Measurements from ENCODE around the gene UBA52. TPM values are rescaled to one million over a fixed set of nuclear protein-coding genes. Genes with fewer than 3 reads are reported as not detected.

Gene UBA52
- total and polyA plus RNA-seq, 2 of the 13 experiments (the other 11 are each of a cell fraction or from before 2014, with no cell fraction given) = 959 to 1,782 TPM

DNA sequence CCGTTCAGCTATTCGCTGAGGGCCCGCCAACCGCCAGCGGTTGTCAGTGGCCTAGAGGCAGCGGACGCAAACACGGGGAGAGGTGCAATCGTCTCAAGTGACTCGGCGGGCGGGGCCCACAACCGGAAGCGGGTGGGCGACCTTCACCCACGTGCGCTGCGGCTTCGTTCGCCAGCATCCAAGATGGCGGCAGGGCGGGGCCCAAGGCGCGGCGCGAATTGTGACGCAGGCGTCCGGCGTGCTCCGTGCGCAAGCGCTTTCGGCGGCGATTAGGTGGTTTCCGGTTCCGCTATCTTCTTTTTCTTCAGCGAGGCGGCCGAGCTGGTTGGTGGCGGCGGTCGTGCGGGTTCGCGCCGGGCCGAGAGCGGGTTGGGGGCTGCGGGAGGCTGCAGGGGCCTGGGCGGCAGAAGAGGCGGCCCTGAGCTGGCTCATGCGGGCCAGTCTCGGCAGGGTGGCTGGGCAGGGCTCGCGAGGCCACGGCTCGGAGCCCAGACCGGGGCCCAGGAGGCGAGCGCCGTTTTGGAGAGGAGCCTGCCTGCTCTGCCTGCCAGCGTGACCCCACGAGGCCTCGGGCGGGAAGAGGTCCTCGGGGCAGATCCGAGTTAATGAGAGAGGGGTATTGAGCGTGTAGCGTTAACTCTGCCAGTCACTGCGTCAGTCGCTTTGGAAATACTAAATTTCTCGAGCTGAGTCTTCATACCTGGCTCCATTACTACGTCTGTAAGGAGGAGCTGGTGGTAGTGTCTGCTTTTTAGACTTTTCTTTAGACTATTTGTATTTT is at the start of gene UBA52 (continued):
- TF ChIP-seq, protein P1, sequence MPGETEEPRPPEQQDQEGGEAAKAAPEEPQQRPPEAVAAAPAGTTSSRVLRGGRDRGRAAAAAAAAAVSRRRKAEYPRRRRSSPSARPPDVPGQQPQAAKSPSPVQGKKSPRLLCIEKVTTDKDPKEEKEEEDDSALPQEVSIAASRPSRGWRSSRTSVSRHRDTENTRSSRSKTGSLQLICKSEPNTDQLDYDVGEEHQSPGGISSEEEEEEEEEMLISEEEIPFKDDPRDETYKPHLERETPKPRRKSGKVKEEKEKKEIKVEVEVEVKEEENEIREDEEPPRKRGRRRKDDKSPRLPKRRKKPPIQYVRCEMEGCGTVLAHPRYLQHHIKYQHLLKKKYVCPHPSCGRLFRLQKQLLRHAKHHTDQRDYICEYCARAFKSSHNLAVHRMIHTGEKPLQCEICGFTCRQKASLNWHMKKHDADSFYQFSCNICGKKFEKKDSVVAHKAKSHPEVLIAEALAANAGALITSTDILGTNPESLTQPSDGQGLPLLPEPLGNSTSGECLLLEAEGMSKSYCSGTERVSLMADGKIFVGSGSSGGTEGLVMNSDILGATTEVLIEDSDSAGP (CRISPR knock-in tag; IDR thresholded peaks at IDR 0.05; ENCODE audit: borderline replicate concordance) = peak; percentile 97
- no peak for TF ChIP-seq CC2D1A (CRISPR knock-in tag; IDR thresholded peaks at IDR 0.05)
- TF ChIP-seq CCDC6 (CRISPR knock-in tag; IDR thresholded peaks at IDR 0.05) = peak; percentile 67; the same call in 1 of the 2 replicates
- peak; percentile 71 for TF ChIP-seq RARA (CRISPR knock-in tag; IDR thresholded peaks at IDR 0.05)
- TF ChIP-seq PTBP1 (IDR thresholded peaks at IDR 0.05; ENCODE audit: low read depth, low read length, poor library complexity, severe bottlenecking) = no peak
- no peak for TF ChIP-seq NFE2L2 (IDR thresholded peaks at IDR 0.05; ENCODE audit: low read length)
- peak; percentile 91 for TF ChIP-seq ZC3H13 (CRISPR knock-in tag; IDR thresholded peaks at IDR 0.05)
- TF ChIP-seq, protein P2, sequence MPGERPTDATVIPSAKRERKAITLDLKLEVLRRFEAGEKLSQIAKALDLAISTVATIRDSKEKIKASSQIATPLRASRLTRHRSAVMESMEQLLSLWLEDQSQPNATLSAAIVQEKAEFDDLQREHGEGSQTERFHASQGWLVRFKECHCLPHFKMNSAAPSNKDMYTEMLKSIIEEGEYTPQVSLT (CRISPR knock-in tag; IDR thresholded peaks at IDR 0.05; ENCODE audit: borderline replicate concordance, low read depth) = no peak
- TF ChIP-seq ZFYVE20 (CRISPR knock-in tag; IDR thresholded peaks at IDR 0.05; ENCODE audit: borderline replicate concordance, low read depth) = peak; percentile 88; the same call in 1 of the 2 replicates
- TF ChIP-seq ZNF780A (CRISPR knock-in tag; IDR thresholded peaks at IDR 0.05) = 0 out of 2 replicates have a peak, but pooled peaks have one; percentile 67
- TF ChIP-seq, protein P3, sequence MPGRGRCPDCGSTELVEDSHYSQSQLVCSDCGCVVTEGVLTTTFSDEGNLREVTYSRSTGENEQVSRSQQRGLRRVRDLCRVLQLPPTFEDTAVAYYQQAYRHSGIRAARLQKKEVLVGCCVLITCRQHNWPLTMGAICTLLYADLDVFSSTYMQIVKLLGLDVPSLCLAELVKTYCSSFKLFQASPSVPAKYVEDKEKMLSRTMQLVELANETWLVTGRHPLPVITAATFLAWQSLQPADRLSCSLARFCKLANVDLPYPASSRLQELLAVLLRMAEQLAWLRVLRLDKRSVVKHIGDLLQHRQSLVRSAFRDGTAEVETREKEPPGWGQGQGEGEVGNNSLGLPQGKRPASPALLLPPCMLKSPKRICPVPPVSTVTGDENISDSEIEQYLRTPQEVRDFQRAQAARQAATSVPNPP (CRISPR knock-in tag; IDR thresholded peaks at IDR 0.05) = no peak
- TF ChIP-seq, protein P4, sequence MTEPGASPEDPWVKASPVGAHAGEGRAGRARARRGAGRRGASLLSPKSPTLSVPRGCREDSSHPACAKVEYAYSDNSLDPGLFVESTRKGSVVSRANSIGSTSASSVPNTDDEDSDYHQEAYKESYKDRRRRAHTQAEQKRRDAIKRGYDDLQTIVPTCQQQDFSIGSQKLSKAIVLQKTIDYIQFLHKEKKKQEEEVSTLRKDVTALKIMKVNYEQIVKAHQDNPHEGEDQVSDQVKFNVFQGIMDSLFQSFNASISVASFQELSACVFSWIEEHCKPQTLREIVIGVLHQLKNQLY (CRISPR knock-in tag; IDR thresholded peaks at IDR 0.05) = peak; percentile 90
- TF ChIP-seq ZNF296 (CRISPR knock-in tag; conservative IDR thresholded peaks at IDR 0.05) = no peak
- TF ChIP-seq, protein P5, sequence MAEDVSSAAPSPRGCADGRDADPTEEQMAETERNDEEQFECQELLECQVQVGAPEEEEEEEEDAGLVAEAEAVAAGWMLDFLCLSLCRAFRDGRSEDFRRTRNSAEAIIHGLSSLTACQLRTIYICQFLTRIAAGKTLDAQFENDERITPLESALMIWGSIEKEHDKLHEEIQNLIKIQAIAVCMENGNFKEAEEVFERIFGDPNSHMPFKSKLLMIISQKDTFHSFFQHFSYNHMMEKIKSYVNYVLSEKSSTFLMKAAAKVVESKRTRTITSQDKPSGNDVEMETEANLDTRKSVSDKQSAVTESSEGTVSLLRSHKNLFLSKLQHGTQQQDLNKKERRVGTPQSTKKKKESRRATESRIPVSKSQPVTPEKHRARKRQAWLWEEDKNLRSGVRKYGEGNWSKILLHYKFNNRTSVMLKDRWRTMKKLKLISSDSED (CRISPR knock-in tag; IDR thresholded peaks at IDR 0.05) = no peak
- TF ChIP-seq, protein P6, sequence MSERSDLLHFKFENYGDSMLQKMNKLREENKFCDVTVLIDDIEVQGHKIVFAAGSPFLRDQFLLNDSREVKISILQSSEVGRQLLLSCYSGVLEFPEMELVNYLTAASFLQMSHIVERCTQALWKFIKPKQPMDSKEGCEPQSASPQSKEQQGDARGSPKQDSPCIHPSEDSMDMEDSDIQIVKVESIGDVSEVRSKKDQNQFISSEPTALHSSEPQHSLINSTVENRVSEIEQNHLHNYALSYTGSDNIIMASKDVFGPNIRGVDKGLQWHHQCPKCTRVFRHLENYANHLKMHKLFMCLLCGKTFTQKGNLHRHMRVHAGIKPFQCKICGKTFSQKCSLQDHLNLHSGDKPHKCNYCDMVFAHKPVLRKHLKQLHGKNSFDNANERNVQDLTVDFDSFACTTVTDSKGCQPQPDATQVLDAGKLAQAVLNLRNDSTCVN (CRISPR knock-in tag; IDR thresholded peaks at IDR 0.05; ENCODE audit: borderline replicate concordance) = peak; percentile 78
- TF ChIP-seq FOXA1 (IDR thresholded peaks at IDR 0.05) = no peak
- TF ChIP-seq FOXA1 (CRISPR knock-in tag; IDR thresholded peaks at IDR 0.05) = peak; percentile 60
- no peak for TF ChIP-seq SMAD9 (CRISPR knock-in tag; IDR thresholded peaks at IDR 0.05)
- TF ChIP-seq SNAPC2 (CRISPR knock-in tag; IDR thresholded peaks at IDR 0.05) = no peak
